Endothelial cell of umbilical vein (primary cell): ENCODE results near the gene SUGP2. TPM values are rescaled to one million over a fixed set of nuclear protein-coding genes. Genes with fewer than 3 reads are reported as not detected.

Source experiments
- BruUV-seq: library from RNA; stranded (reverse); fragments of 400-500 nt; replicated peaks from 2 replicates; lab custom pipeline; 2021; lab: Mats Ljungman, UMichigan
- CTCF ChIA-PET: fragments of 300-600, 350-600 bp; sonication (Branson Sonifier 250); formaldehyde crosslinking; loops from one replicate; lab custom pipeline; 2021; ENCODE audit warnings: antibody characterized with exemption, inconsistent platforms; lab: Charles Lee
- POLR2A ChIA-PET: fragments of 300-600, 350-600 bp; sonication (Branson Sonifier 250); formaldehyde crosslinking; loops from one replicate; lab custom pipeline; 2021; ENCODE audit warnings: antibody characterized with exemption, inconsistent platforms; lab: Charles Lee
- DNase-seq: peaks from one replicate; pipeline ENCODE4 v3.0.0-alpha.2; 2011; ENCODE audit warnings: low read depth, low spot score
- FAIRE-seq: peaks from 2 replicates; lab custom pipeline; 2011; peaks lifted over from hg19 to GRCh38; lab: Jason Lieb, UNC
- H2AFZ ChIP-seq: 2 replicates; pipeline ENCODE4 v1.6.0; 2012; ENCODE audit warnings: low read depth, low read length, control low read depth, inconsistent platforms
- H3K27ac ChIP-seq: 2 replicates; pipeline ENCODE4 v1.5.1; 2011; ENCODE audit warnings: low read depth, mild to moderate bottlenecking, control low read depth, low read length, moderate library complexity; ENCODE audit not compliant: insufficient read depth
- H3K27me3 ChIP-seq, 2 experiments: 2 replicates each; pipeline versions ENCODE4 v1.6.0 to v1.6.1; 2011; ENCODE audit warnings: low read length in 2 of 2, mixed read lengths in 1 of 2; ENCODE audit not compliant: control insufficient read depth in 2 of 2, insufficient read depth in 2 of 2
- H3K36me3 ChIP-seq, 2 experiments: 2 replicates in 1 of 2; 3 replicates in 1 of 2; pipeline ENCODE4 v1.5.1; 2011; ENCODE audit warnings: low read length in 2 of 2, mild to moderate bottlenecking in 1 of 2, moderate library complexity in 1 of 2; ENCODE audit not compliant: control insufficient read depth in 2 of 2, insufficient read depth in 2 of 2; ENCODE audit errors: extremely low read depth in 1 of 2
- H3K4me1 ChIP-seq: 3 replicates; pipeline ENCODE4 v1.5.1; 2011; ENCODE audit warnings: mild to moderate bottlenecking, low read length; ENCODE audit not compliant: control insufficient read depth, insufficient read depth; ENCODE audit errors: extremely low read depth
- H3K4me2 ChIP-seq: 2 replicates; pipeline ENCODE4 v1.6.1; 2011; ENCODE audit warnings: low read length, control low read depth, mixed read lengths; ENCODE audit not compliant: insufficient read depth
- H3K4me3 ChIP-seq, 3 experiments: fragments of 200-600 bp in 1 of 3; sonication (generic), shearing (Covaris generic) in 1 of 3; replicated peaks in 1 of 3; 2 replicates each; pipeline ENCODE4 v1.5.1; 2011 to 2016; ENCODE audit warnings: control low read depth in 3 of 3, low read length in 3 of 3, mild to moderate bottlenecking in 2 of 3, inconsistent platforms in 1 of 3, low read depth in 1 of 3, moderate library complexity in 1 of 3; ENCODE audit not compliant: insufficient read depth in 1 of 3
- H3K79me2 ChIP-seq: 2 replicates; pipeline ENCODE4 v1.6.0; 2012; ENCODE audit warnings: low read length, inconsistent platforms; ENCODE audit not compliant: control insufficient read depth, insufficient read depth
- H3K9ac ChIP-seq: replicated peaks from 2 replicates; pipeline ENCODE3; 2011; ENCODE audit warnings: low read length, control low read depth; ENCODE audit not compliant: insufficient read depth; ENCODE audit errors: extremely low read depth
- H3K9me1 ChIP-seq: replicated peaks from 3 replicates; pipeline ENCODE4 v1.6.0; 2011; ENCODE audit warnings: mild to moderate bottlenecking, low read length; ENCODE audit not compliant: control insufficient read depth, insufficient read depth; ENCODE audit errors: extremely low read depth
- H3K9me3 ChIP-seq: replicated peaks from 2 replicates; pipeline ENCODE4 v1.5.1; 2012; ENCODE audit warnings: low read length, inconsistent platforms; ENCODE audit not compliant: control insufficient read depth, insufficient read depth
- H4K20me1 ChIP-seq: replicated peaks from 2 replicates; pipeline ENCODE3; 2011; ENCODE audit warnings: mild to moderate bottlenecking, low read length; ENCODE audit not compliant: control insufficient read depth, insufficient read depth; ENCODE audit errors: extremely low read depth
- CTCF ChIP-seq, 2 donors: IDR thresholded peaks; 1 replicate in 1 of 2; 2 replicates in 1 of 2; pipeline ENCODE4 v1.5.1; 2011; ENCODE audit warnings: low read length in 2 of 2, mild to moderate bottlenecking in 2 of 2, moderate library complexity in 2 of 2, control low read depth in 1 of 2, inconsistent platforms in 1 of 2, low read depth in 1 of 2; ENCODE audit not compliant: insufficient read depth in 1 of 2; ENCODE audit errors: extremely low read depth in 1 of 2
- EZH2 ChIP-seq: IDR thresholded peaks from 2 replicates; pipeline ENCODE4 v1.6.1; 2012; ENCODE audit warnings: borderline replicate concordance, low read depth, mild to moderate bottlenecking, moderate library complexity, low read length, inconsistent platforms; ENCODE audit not compliant: severe bottlenecking
- FOS ChIP-seq: IDR thresholded peaks from 2 replicates; pipeline ENCODE4 v1.6.1; 2011; ENCODE audit warnings: mild to moderate bottlenecking, low read length, moderate library complexity, borderline replicate concordance; ENCODE audit not compliant: insufficient read depth
- GATA2 ChIP-seq: IDR thresholded peaks from 2 replicates; pipeline ENCODE4 v1.7.0; 2011; ENCODE audit warnings: low read depth, mild to moderate bottlenecking, moderate library complexity, mixed read lengths, low read length; ENCODE audit not compliant: insufficient read length, insufficient read depth
- JUN ChIP-seq: IDR thresholded peaks from 2 replicates; pipeline ENCODE4 v1.6.1; 2011; ENCODE audit warnings: borderline replicate concordance, low read depth; ENCODE audit not compliant: insufficient read length, insufficient read depth
- MAX ChIP-seq: IDR thresholded peaks from 2 replicates; pipeline ENCODE4 v1.6.1; 2011; ENCODE audit not compliant: insufficient read depth, insufficient read length
- MYC ChIP-seq: IDR thresholded peaks from one replicate; pipeline ENCODE4 v1.6.1; 2011; ENCODE audit warnings: mild to moderate bottlenecking, low read depth, low read length
- POLR2A ChIP-seq: IDR thresholded peaks from 2 replicates; pipeline ENCODE4 v1.6.1; 2012; ENCODE audit warnings: low read depth, mild to moderate bottlenecking, control low read depth, low read length
- POLR2AphosphoS5 ChIP-seq: IDR thresholded peaks from 2 replicates; pipeline ENCODE4 v1.6.1; 2012; ENCODE audit warnings: low read depth, mild to moderate bottlenecking, control low read depth, low read length, moderate library complexity; ENCODE audit not compliant: insufficient read depth
- dilution Hi-C: fragments of 300-500 bp; cut with MboI; formaldehyde crosslinking; loops from one replicate; pipeline ENCODE4 v1.15.0; 2019; ENCODE audit warnings: low sequenced_read_pairs; ENCODE audit not compliant: extremely low pct_ligation_motif_present
- intact Hi-C: fragments of 100-400 bp; cut with micrococcal nuclease; formaldehyde crosslinking; loops from one replicate; pipeline ENCODE4 v1.10.0; 2022
- polyA plus RNA-seq, 4 experiments: library from polyadenylated mRNA; depleted of rRNA in 3 of 4; stranded (reverse) in 3 of 4; unstranded in 1 of 4; fragments of >200 nt; gene quantifications; 2 replicates each; pipeline versions ENCODE4 v1.2.1 to v1.2.3, GENCODE V29; 2011 to 2012; ENCODE audit warnings: missing spikeins in 1 of 4
- total RNA-seq: library from RNA; stranded (reverse); gene quantifications from 2 replicates; pipeline ENCODE4 v1.2.3, GENCODE V29; 2021

SUGP2 gene
- total and polyA plus RNA-seq, 2 donors (not counting 3 experiments of a cell fraction or from before 2014, with no cell fraction given): 44.6 to 79.7 TPM

- no peak overlapping the region for H3K27ac ChIP-seq
These were observed 91.5 kb downstream of the SUGP2 start for GRCh38 chr19:18941628-18942354.

More at GRCh38 chr19:18941628-18942354, 91.5 kb downstream of the SUGP2 start:
- Histone ChIP-seq H4K20me1 (no peaks in the 10 kb centered on the region), H3K27me3 (no peaks in the 10 kb centered on the region), H3K9me1 (no peaks in the 10 kb centered on the region), H3K79me2 (peaks cover 27% of the 10 kb centered on the region), H3K4me3 (peak overlapping the region in 2 of 3 experiments; percentile 32 to 40), H3K4me1 (peaks cover 7% of the 10 kb centered on the region), H2AFZ (peak overlapping the region; percentile 84), H3K36me3 (peaks cover 5 to 17% of the 10 kb centered on the region in 2 experiments), H3K9me3 (no peaks in the 10 kb centered on the region), H3K9ac (no peak overlapping the region), H3K4me2 (peak overlapping the region; percentile 58)
- ChIA-PET CTCF (interaction anchor here (2.5 kb wide), 1 partner anchor 45 kb away, joined by 14 read pairs; no protein-coding TSS in a partner anchor), POLR2A (interaction anchor here (0.6 kb wide), 1 partner anchor 33 kb away, joined by 4 read pairs; no protein-coding TSS in a partner anchor)
- intact Hi-C loops: loop anchor here (2.0 kb wide), 1 partner anchor 23 kb away; the partner anchor contains the start of genes COPE and DDX49
- DNase-seq (no peak), FAIRE-seq (no peak)
- TF ChIP-seq GATA2 (no peak), POLR2A (no peak), MAX (no peak), FOS (no peak), EZH2 (no peak), JUN (no peak), MYC (no peak), POLR2AphosphoS5 (no peak), CTCF (IDR thresholded peaks at IDR 0.05; ENCODE audit: extremely low read depth in 1 of 2, insufficient read depth in 1 of 2, low read depth in 1 of 2, low read length in 2 of 2) (no peak)
- dilution Hi-C loops: no loop called here
- BruUV-seq: TSS peak; percentile 1

Other genes starting within 250 kb of the SUGP2 start
- gene COMP, start 242.2 kb downstream of the SUGP2 start, total RNA-seq: not detected in 2 replicates
- gene COMP, start 242.2 kb downstream of the SUGP2 start, polyA plus RNA-seq: not detected in 2 replicates
- gene UPF1, start 201.6 kb downstream of the SUGP2 start, total RNA-seq: 68.2 and 69.1 TPM in 2 replicates
- gene UPF1, start 201.6 kb downstream of the SUGP2 start, polyA plus RNA-seq: 50.2 and 65.9 TPM in 2 replicates
- gene CERS1, start 137.4 kb downstream of the SUGP2 start, total RNA-seq: 3.0 and 4.0 TPM in 2 replicates
- 8.5 and 11.0 TPM in 2 replicates for gene CERS1, start 137.4 kb downstream of the SUGP2 start, polyA plus RNA-seq
- gene COPE, start 114.1 kb downstream of the SUGP2 start, total RNA-seq: 239 and 252 TPM in 2 replicates
- gene COPE, start 114.1 kb downstream of the SUGP2 start, polyA plus RNA-seq: 407 and 557 TPM in 2 replicates
- 47.7 and 51.9 TPM in 2 replicates for gene DDX49, start 113.8 kb downstream of the SUGP2 start, total RNA-seq
- 60.1 and 61.8 TPM in 2 replicates for gene DDX49, start 113.8 kb downstream of the SUGP2 start, polyA plus RNA-seq
- 131 and 139 TPM in 2 replicates for gene HOMER3, start 92.3 kb downstream of the SUGP2 start, total RNA-seq
- 180 and 184 TPM in 2 replicates for gene HOMER3, start 92.3 kb downstream of the SUGP2 start, polyA plus RNA-seq
- gene ARMC6, start 86 bp upstream of the SUGP2 start, total RNA-seq: 35.4 and 44.7 TPM in 2 replicates
- 33.9 and 42.4 TPM in 2 replicates for gene ARMC6, start 86 bp upstream of the SUGP2 start, polyA plus RNA-seq
- gene SLC25A42, start 30.5 kb upstream of the SUGP2 start, total RNA-seq: 6.2 and 8.2 TPM in 2 replicates
- gene SLC25A42, start 30.5 kb upstream of the SUGP2 start, polyA plus RNA-seq: 6.3 and 7.2 TPM in 2 replicates
- gene TMEM161A, start 105.0 kb upstream of the SUGP2 start, total RNA-seq: 23.3 and 24.1 TPM in 2 replicates
- 54.9 and 72.6 TPM in 2 replicates for gene TMEM161A, start 105.0 kb upstream of the SUGP2 start, polyA plus RNA-seq
- gene MEF2B, start 136.7 kb upstream of the SUGP2 start, total RNA-seq: 1.2 and 1.3 TPM in 2 replicates
- gene MEF2B, start 136.7 kb upstream of the SUGP2 start, polyA plus RNA-seq: 0.52 and 0.65 TPM in 2 replicates
- gene BORCS8, start 158.6 kb upstream of the SUGP2 start, total RNA-seq: 35.6 and 45.8 TPM in 2 replicates
- 37.4 and 49.7 TPM in 2 replicates for gene BORCS8, start 158.6 kb upstream of the SUGP2 start, polyA plus RNA-seq
- gene RFXANK, start 158.7 kb upstream of the SUGP2 start, total RNA-seq: 105 and 118 TPM in 2 replicates
- gene RFXANK, start 158.7 kb upstream of the SUGP2 start, polyA plus RNA-seq: 124 and 146 TPM in 2 replicates
- gene NR2C2AP, start 169.9 kb upstream of the SUGP2 start, total RNA-seq: 16.6 and 17.5 TPM in 2 replicates
- 11.9 and 13.4 TPM in 2 replicates for gene NR2C2AP, start 169.9 kb upstream of the SUGP2 start, polyA plus RNA-seq
- gene NCAN, start 178.4 kb upstream of the SUGP2 start, total RNA-seq: not detected in 2 replicates
- not detected in 2 replicates for gene NCAN, start 178.4 kb upstream of the SUGP2 start, polyA plus RNA-seq
- gene TM6SF2, start 239.8 kb upstream of the SUGP2 start, total RNA-seq: not detected in 2 replicates
- gene TM6SF2, start 239.8 kb upstream of the SUGP2 start, polyA plus RNA-seq: 0.10 and 0.21 TPM in 2 replicates